HepG2 (cell line): ENCODE results near the gene MVK. TPM values are rescaled to one million over a fixed set of nuclear protein-coding genes. Genes with fewer than 3 reads are reported as not detected.

ENCODE experiments used
- ELF1 ChIP-seq: sonication (generic); formaldehyde crosslinking; IDR thresholded peaks from 2 replicates; pipeline ENCODE4 v1.4.0; 2020; ENCODE audit warnings: missing genetic modification reagents
- HCFC1 ChIP-seq: fragments of 150-350 bp; IDR thresholded peaks from 2 replicates; pipeline ENCODE4 v1.6.1; 2014; ENCODE audit warnings: low read depth, low read length
- HINFP ChIP-seq: sonication (generic); formaldehyde crosslinking; IDR thresholded peaks from 2 replicates; pipeline ENCODE4 v1.4.0; 2020; ENCODE audit warnings: low read depth, mild to moderate bottlenecking, missing genetic modification reagents
- IRF2 ChIP-seq: IDR thresholded peaks from 2 replicates; pipeline ENCODE4 v1.6.1; 2018; ENCODE audit warnings: missing genetic modification reagents, missing compliant biosample characterization
- ISX ChIP-seq: sonication (generic); formaldehyde crosslinking; conservative IDR thresholded peaks from 2 replicates; pipeline ENCODE4 v1.5.0; 2020; ENCODE audit warnings: missing genetic modification reagents
- MXD1 ChIP-seq: sonication (generic); formaldehyde crosslinking; IDR thresholded peaks from 2 replicates; pipeline ENCODE4 v1.4.0; 2020; ENCODE audit warnings: mild to moderate bottlenecking, missing genetic modification reagents
- MXD4 ChIP-seq: IDR thresholded peaks from 2 replicates; pipeline ENCODE4 v1.6.1; 2016; ENCODE audit warnings: mild to moderate bottlenecking, missing biosample characterization, missing genetic modification reagents
- MXI1 ChIP-seq: IDR thresholded peaks from 3 replicates; pipeline ENCODE4 v1.6.1; 2012; ENCODE audit warnings: low read depth, low read length, inconsistent platforms, borderline replicate concordance
- PAF1 ChIP-seq: IDR thresholded peaks from 2 replicates; pipeline ENCODE4 v1.6.1; 2016; ENCODE audit warnings: missing genetic modification reagents, missing compliant biosample characterization
- RERE ChIP-seq: IDR thresholded peaks from 2 replicates; pipeline ENCODE4 v1.6.1; 2016; ENCODE audit warnings: low read depth, missing genetic modification reagents, missing compliant biosample characterization
- RORA ChIP-seq: sonication (generic); formaldehyde crosslinking; IDR thresholded peaks from 2 replicates; pipeline ENCODE4 v1.5.0; 2020; ENCODE audit warnings: mild to moderate bottlenecking, missing genetic modification reagents, moderate library complexity
- SSRP1 ChIP-seq: IDR thresholded peaks from 2 replicates; pipeline ENCODE4 v1.6.1; 2016; ENCODE audit warnings: control low read depth
- TAF1 ChIP-seq: sonication (generic); formaldehyde crosslinking; IDR thresholded peaks from 2 replicates; pipeline ENCODE4 v1.4.0; 2020; ENCODE audit warnings: missing genetic modification reagents
- ZNF629 ChIP-seq: sonication (generic); formaldehyde crosslinking; conservative IDR thresholded peaks from 2 replicates; pipeline ENCODE4 v1.5.0; 2020; ENCODE audit warnings: missing genetic modification reagents
- ZNF746 ChIP-seq: sonication (generic); formaldehyde crosslinking; IDR thresholded peaks from 2 replicates; pipeline ENCODE4 v1.8.0; 2022; ENCODE audit warnings: mild to moderate bottlenecking, missing genetic modification reagents
- polyA plus RNA-seq, 8 experiments: library from polyadenylated mRNA; depleted of rRNA in 3 of 8; stranded (reverse) in 7 of 8; unstranded in 1 of 8; fragments of >200 nt; fragmentation: Illumina TruSeq in 4 of 8; extraction: Trizol in 4 of 8; gene quantifications; 2 replicates each; pipeline versions ENCODE4 v1.2.1 to v1.2.3, GENCODE V29; 2011 to 2016; ENCODE audit warnings: low read depth in 4 of 8, missing spikeins in 1 of 8, mixed read lengths in 1 of 8; ENCODE audit not compliant: insufficient read depth in 1 of 8
- total RNA-seq, 5 experiments: library from RNA; depleted of rRNA; stranded (reverse); fragments of >200 nt; fragmentation: Illumina TruSeq; extraction: Trizol; gene quantifications; 2 replicates each; pipeline ENCODE4 v1.2.3, GENCODE V29; 2016; ENCODE audit warnings: low read depth in 1 of 5
- TF ChIP-seq, protein P1 (sequence below): sonication (generic); formaldehyde crosslinking; IDR thresholded peaks from 2 replicates; pipeline ENCODE4 v1.4.0; 2020; ENCODE audit warnings: missing genetic modification reagents
- TF ChIP-seq, protein P2 (sequence below): sonication (generic); formaldehyde crosslinking; IDR thresholded peaks from 2 replicates; pipeline ENCODE4 v1.4.0; 2020; ENCODE audit warnings: missing genetic modification reagents

The MVK gene
- total and polyA plus RNA-seq, 2 of the 13 experiments (the other 11 are each of a cell fraction or from before 2014, with no cell fraction given), result 11.6 to 66.9 TPM

DNA sequence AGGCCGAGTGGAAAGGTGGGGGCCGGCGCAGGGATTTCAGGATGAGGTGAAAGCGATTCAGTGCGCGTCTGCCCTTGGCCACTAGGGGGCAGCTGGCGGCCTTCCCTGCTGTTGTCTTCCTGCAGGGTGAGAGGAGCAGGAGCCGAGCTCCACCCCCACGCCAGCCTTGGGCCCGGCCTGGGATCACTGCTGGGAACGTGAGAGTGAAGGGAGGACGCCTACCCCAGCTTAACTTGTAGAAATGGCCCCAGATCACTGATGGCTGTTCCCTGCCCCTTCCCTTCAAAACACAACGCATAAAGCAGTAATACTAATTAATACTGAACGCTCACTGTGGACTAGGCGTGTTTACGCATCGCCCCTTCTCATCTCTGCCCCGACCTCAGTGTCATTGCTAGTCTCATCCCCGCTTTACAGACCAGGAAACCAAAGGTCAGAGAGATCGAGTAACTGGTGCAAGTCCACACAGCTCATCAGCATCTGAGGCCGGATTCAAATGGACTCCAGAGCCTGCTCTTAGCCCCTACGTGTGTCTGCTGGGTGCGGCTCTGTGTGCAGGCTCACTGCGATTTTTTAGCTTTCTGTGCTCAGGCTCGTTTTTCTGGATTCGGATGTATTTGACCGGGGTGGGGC, 24.3 kb downstream of the MVK start (continued):
- TF ChIP-seq RERE (CRISPR knock-in tag), result no peak
- TF ChIP-seq ISX (CRISPR knock-in tag), result no peak
- peak; percentile 61; the same call in 1 of the 2 replicates for TF ChIP-seq ZNF629 (CRISPR knock-in tag)
- TF ChIP-seq PAF1 (CRISPR knock-in tag), result no peak; the same call in 1 of the 2 replicates
- TF ChIP-seq ZNF746 (CRISPR knock-in tag), result no peak
- TF ChIP-seq MXI1, result peak; percentile 26; the same call in 1 of the 3 replicates
- no peak for TF ChIP-seq RORA (CRISPR knock-in tag)
- TF ChIP-seq SSRP1 (CRISPR knock-in tag), result 0 out of 2 replicates have a peak, but pooled peaks have one; percentile 38
- peak; percentile 17; the same call in 1 of the 2 replicates for TF ChIP-seq HINFP
- peak; percentile 46; the same call in 1 of the 2 replicates for TF ChIP-seq TAF1 (CRISPR knock-in tag)
- peak; percentile 66; the same call in 1 of the 2 replicates for TF ChIP-seq IRF2 (CRISPR knock-in tag)
- TF ChIP-seq, protein P1, sequence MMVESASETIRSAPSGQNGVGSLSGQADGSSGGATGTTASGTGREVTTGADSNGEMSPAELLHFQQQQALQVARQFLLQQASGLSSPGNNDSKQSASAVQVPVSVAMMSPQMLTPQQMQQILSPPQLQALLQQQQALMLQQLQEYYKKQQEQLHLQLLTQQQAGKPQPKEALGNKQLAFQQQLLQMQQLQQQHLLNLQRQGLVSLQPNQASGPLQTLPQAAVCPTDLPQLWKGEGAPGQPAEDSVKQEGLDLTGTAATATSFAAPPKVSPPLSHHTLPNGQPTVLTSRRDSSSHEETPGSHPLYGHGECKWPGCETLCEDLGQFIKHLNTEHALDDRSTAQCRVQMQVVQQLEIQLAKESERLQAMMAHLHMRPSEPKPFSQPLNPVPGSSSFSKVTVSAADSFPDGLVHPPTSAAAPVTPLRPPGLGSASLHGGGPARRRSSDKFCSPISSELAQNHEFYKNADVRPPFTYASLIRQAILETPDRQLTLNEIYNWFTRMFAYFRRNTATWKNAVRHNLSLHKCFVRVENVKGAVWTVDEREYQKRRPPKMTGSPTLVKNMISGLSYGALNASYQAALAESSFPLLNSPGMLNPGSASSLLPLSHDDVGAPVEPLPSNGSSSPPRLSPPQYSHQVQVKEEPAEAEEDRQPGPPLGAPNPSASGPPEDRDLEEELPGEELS (CRISPR knock-in tag), result peak; percentile 46; the same call in 1 of the 2 replicates
- TF ChIP-seq HCFC1, result no peak
- TF ChIP-seq MXD1, result no peak
- peak; percentile 34; the same call in 1 of the 2 replicates for TF ChIP-seq MXD4 (CRISPR knock-in tag)
- TF ChIP-seq ELF1, result peak; percentile 62
- TF ChIP-seq, protein P2, sequence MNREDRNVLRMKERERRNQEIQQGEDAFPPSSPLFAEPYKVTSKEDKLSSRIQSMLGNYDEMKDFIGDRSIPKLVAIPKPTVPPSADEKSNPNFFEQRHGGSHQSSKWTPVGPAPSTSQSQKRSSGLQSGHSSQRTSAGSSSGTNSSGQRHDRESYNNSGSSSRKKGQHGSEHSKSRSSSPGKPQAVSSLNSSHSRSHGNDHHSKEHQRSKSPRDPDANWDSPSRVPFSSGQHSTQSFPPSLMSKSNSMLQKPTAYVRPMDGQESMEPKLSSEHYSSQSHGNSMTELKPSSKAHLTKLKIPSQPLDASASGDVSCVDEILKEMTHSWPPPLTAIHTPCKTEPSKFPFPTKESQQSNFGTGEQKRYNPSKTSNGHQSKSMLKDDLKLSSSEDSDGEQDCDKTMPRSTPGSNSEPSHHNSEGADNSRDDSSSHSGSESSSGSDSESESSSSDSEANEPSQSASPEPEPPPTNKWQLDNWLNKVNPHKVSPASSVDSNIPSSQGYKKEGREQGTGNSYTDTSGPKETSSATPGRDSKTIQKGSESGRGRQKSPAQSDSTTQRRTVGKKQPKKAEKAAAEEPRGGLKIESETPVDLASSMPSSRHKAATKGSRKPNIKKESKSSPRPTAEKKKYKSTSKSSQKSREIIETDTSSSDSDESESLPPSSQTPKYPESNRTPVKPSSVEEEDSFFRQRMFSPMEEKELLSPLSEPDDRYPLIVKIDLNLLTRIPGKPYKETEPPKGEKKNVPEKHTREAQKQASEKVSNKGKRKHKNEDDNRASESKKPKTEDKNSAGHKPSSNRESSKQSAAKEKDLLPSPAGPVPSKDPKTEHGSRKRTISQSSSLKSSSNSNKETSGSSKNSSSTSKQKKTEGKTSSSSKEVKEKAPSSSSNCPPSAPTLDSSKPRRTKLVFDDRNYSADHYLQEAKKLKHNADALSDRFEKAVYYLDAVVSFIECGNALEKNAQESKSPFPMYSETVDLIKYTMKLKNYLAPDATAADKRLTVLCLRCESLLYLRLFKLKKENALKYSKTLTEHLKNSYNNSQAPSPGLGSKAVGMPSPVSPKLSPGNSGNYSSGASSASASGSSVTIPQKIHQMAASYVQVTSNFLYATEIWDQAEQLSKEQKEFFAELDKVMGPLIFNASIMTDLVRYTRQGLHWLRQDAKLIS, result no peak
